ENCODE data around the gene ZNF302.
"Not testable (repeated sequence)": the region's sequence is repeated elsewhere in the genome, so short reads cannot be mapped to it uniquely, and the experiment has no call there.

The ZNF302 gene

DNA sequence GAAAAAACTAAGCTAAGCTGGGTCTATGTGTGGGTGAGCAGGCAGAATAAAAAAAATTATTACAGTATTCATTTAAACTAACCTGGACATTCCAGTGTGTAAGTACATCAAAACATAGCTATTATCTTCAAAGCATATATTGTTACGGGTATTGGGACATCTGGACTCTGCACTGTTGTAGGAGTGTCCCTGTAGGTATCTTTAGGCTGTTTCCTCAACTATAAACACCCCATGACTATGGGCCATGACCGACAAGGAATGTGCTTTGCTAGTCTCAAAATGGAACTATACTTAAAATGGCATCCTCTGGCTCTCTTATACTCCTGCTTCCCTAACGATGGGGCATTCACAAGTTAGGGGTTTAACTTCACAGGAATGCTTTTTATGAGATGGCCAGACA is 3.9 kb upstream of the ZNF302 start:
- no peak for DNase-seq

DNA sequence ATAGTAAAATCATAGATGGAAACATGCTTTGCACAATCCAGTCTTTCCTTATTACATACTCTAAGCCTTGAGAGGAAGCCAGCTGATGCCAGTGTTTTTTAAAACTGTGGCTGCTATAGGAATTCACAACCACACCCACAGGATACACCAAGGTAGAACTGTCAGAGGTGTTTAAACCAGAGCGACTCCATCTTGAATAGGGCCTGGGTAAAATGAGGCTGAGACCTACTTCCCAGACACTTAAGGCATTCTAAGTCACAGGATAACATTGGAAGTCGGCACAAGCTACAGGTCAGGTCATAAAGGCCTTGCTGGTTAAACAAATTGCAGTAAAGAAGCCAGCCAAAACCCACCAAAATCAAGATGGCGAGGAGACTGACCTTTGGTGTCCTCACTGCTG is 2.2 kb upstream of the ZNF302 start:
- no peak for DNase-seq

DNA sequence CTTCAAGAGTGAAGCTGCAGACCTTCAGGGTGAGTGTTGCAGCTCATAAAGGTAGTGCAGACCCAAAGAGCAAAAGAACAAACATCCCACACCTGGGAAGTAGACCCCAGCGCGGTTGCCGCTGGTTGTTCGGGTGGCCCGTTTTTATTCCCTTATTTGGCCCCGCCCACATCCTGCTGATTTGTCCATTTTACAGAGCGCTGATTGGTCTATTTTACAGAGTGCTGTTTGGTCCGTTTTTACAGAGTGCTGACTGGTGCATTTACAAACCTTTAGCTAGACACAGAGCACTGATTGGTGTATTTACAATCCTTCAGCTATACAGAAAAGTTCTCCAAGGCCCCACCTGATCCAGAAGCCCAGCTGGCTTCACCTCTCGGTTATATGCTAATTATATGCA is 1.6 kb upstream of the ZNF302 start:
- DNase-seq, result no peak

DNA sequence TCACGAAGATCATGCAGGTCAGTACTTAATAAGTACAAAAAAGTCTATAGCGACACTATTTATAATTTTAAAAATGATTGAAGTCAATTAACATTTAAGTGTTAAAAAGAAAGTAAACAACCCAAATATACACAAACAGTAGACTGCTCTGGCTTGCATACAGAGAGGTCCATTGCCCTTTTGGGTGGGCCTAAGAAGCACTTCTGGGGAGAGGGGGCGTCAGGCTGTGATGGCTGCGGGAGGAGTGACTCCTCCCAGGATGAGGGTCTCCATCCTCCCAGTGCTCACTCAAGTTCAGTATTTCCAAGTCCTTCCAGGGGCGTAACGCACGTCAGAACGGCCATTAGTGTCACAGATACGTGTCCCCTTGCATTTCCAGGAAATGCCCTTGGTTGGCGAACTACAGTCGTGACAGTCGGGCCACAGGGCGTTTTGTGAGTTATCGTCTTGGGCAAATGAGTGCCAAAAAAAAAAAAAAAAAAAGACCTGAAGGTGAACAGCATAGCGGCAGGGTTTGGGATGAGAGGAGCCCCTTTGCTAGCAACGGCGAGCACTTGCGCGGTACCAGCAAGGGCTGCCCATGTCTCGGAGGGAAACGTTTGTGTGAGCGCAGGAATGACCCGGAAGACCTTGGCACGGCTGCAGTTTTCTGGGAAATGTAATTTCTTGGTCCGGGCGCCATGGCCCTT is 637 bp upstream of the ZNF302 start, which contains the start of gene SCGB2B2:
Gene SCGB2B2, minus strand, starts transcription at position 463 of the 689 bp plus-strand sequence. CDS start 82,596 bp downstream, outside the sequence.
- peak; percentile 95 to 97 (median 97) for DNase-seq

DNA sequence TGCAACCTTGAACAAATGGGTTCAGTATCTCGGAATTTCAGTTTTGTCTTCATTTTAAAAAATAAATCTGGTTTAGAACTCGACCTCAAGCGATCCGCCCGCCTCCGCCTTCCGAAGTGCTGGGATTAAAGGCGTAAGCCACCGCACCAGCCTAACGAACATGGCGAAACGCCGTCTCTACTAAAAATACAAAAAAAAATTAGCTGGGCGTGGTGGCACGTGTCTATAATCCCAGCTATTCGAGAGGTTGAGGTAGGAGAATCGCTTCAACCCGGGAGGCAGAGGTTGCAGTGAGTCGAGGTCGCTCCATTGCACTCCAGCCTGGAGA is 571 bp downstream of the ZNF302 start:
- DNase-seq, result no peak

DNA sequence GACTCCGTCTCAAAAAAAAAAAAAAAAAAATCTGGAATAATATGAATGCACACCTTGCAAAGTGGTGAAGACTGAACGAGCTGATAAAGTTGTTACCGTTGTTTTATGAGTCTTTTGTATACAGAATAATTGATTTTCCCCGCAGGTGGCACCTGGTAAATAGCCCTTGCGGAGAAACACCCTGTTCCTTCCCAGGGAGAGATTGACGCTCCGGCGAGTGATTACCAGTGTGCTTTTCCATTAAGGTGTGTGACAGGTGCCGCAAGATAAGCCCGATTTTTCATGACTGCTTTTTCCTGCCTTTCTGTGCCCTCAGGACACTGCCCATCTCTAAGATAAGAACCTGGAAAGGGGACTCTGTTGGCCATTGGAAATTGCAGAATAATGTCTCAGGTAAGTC is 943 bp downstream of the ZNF302 start:
- peak; percentile 7 to 78 (median 44) for DNase-seq

DNA sequence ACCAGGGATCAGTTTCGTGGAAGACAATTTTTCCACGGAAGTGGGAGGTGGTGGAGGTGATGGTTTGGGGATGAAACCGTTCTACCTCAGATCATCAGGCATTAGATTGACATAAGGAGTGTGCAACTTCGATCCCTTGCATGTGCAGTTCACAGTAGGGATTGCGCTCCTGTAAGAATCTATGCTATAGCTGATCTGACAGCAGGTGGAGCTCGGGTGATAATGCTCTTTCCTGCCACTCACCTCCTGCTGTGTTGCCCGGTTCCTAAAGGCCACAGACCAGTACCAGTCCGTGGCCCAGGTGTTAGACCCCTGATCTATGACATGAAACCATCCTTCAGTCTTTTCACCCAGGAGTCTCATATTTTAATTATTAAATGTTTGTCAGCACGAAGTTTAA is 4.0 kb downstream of the ZNF302 start:
- no peak for DNase-seq

DNA sequence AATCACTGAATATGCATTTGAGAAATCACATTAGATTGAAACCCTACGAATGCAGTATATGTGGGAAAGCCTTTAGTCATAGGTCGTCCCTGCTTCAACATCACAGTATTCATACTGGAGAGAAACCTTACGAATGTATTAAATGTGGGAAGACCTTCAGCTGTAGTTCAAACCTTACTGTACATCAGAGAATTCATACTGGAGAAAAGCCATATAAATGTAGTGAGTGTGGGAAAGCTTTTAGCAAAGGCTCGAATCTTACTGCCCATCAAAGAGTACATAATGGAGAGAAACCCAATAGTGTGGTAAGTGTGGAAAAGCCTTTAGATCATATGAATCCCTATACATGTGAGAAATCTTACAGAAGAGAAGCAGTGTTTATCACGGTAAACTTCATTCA is 7.8 kb downstream of the ZNF302 start:
- DNase-seq, result not testable (repeated sequence)

DNA sequence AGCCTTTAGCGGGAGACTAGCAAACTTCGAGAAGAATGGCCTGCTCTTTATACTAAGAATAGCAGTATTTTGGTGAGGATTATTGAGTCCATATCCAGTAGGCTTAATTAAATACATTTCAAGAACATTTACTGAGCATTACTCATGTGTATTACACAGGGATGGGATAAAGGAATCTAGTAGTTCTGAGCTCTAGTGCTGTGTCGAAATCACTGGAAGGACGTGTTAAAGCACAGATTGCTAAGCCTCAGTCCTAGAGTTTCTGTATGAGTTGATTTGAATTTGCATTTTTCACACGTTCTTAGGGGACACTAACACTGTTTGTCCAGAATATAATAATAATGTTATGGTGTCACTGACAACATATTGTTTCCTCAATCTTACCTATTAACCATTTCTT is 9.0 kb downstream of the ZNF302 start:
- DNase-seq, result no peak

DNA sequence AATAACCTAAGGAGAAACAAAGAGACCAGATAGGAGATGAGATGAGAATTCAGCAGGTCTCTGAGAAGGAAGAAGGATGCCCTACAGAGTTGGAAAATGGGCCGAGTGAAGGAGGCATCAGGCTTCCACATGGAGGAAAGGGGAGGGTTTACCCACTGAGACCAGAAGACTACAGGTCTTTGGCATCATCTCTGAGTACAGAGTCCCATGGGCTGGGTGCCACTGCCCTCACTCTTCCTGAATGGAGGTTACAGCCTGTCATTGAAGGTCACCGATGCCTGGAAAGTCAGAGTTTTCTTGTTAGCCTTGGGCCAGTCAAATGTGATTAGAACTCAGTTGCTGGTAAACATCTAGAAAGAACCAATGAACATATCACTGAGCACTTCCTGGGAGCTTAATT is 9.9 kb downstream of the ZNF302 start:
- no peak for DNase-seq

DNA sequence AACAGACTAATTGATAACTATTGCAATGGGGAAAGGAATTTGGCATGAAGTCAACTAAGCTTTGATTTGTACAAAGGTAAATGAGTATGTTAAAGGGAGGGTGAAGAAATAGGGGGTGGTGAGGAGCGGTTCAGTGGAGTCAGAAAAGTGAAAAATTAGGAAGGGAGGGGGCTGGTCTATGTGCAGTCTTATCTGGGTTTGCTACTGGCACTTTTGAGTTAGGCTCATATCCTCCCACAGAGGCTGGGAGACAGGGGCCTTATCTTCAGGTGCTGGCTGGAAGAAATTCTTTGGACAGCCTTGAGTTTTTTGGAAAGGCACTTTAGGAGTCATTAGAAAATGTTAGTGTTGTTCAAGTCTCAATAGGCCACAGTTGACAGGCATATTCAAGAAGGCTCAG is 11.1 kb downstream of the ZNF302 start:
- no peak for DNase-seq

DNA sequence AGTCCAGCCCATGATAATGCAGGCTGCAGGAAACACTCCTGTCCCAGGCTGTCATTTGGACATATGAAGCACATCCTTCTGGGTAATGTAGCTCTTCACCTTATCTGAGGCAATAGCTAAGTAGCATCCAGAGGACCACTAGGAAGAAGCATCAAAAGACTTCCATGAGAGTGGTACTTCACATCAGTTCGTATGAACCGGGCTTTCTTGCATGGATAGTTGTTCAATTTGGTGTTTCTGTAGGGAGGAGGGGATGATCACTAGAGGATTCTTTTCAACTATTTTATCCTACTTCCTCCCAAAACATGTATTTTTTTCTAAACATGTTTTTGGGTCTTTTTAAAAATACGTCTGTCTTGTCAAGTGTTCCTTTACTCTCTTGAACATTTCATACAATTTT is 12.9 kb downstream of the ZNF302 start:
- DNase-seq, result no peak

DNA sequence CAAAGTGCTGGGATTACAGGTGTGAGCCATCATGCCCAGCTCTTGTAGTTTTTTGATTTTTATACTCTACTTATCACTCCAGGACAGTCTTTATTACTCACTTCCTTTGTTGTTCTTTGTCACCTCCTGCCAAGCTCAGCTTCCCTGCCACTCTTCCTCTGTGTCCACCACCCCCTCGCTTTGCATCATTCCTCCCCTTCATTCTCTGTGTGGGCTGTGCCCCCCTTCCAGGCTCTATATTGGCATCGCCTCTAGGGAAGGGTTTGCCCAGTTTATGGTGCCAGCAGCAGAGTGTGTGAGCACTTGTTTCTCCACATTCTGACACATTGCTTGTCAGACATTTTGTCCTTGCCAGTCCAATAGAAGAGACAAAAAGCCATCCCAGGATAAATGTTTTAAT is 15.1 kb downstream of the ZNF302 start:
- no peak for DNase-seq

DNA sequence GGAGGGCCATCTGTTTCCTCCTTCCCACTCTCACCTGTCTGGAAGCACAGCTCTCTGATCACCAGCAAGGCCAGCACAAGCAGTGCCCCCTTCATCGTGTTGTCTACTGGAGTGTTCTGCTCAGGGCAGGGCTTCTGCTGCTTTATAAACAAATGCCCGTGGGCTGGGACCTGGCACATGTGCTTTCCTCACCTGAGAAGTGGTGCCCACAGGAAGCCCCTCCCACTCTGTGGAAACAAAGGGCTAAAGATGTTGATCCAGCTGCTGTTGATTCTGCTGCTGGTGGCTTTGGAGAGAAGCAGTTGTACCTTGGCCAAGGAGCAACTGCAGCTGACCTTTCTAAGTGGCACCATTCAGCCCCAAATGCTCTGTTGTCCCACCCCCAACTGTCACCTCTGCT is 30.2 kb downstream of the ZNF302 start:
- peak in 1 of 3 experiments; percentile 24 for DNase-seq

DNA sequence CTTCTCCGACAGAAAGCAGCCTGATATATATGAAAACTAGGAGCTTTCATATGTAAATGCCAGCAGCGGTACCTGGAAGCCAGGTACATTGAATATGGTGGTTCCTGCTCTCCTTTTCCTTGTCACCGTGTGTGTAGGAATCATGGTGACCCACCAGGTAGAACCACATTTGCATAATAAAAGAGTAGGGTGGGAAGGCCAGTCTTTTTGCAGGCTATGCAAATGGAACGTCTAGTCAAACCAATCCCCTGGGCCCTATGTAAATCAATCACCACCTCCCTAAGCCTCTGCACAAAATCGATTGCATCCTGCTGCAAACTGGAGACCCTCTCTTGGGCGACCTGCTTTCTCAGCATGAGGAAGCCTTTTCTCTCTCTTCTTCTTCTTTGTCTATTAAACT is 34.4 kb downstream of the ZNF302 start:
- DNase-seq, result no peak

DNA sequence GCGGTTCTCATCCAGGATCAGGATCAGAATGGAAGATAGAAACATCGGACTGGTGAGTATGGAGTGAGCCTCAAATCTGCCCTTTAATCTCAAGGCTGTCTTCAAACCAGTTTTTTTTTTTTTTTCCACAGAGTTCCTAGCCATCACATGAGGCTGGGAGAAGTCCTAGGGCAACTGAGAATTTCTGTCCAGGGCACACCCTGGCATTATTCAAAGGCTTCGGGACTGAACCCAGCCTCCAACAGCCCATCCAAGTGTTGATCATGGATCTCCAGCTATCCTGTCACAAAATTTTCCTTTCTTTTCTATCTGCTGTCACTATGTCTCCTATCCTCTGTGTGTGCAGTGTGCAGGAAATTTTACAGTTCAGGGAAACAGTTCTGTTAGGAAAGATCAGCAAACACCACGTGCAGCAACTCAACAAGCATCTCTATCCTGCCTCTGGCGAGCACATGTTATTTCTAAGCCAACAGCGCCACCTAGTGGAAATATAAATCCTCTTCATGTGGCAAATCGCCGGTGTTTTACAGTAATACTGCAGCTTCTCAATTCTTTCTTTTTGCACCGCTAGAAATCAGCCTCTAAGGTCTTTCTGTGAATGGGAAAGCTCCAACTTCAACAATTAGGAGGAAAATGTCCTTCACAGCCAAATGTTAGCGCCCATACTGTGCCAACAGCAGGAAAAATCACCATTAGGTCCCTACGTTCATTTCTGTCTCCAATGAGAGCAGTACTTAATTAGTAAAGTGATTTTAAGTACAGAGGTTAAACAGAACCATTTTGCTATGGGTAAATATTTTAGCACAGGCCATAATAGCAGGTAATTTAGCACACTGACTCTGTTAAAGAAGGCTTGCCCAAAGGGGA is 35.1 kb downstream of the ZNF302 start:
- DNase-seq, result peak; percentile 47 to 87 (median 73)

DNA sequence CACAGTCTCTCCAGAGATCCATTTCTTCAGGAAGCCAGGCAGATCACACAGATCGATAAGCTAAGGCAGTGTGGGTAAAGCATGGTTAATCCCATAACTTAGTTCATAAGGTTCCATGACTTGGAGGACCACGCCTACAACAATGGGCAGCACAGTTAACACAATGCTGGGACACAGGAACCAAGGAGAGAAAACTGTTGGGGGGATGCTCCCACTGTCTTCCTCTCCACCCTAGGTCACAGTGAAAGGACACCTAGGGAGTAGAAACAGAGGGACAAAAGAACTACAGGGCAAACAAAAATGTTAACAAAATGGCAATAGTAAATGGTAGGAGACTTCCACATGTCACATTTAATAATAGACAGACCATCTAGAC is 35.8 kb downstream of the ZNF302 start:
- DNase-seq, result peak in 1 of 3 experiments; percentile 4

DNA sequence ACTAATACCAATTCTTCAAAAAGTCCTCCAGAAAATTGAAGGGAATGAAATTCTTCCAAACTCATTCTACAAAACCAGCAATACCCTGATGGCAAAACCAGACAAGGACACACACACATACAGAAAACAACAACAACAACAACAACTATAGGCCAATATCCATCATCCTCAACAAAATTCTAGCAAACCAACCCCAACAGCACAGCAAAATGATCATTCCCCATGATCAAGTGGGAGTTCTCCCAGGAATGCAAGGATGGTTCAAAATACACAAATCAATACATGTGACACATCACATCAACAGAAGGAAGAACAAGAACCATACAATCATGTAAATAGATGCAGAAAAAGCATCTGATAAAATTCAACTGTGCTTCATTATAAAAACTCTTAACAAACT is 37.9 kb downstream of the ZNF302 start:
- DNase-seq, result no peak

DNA sequence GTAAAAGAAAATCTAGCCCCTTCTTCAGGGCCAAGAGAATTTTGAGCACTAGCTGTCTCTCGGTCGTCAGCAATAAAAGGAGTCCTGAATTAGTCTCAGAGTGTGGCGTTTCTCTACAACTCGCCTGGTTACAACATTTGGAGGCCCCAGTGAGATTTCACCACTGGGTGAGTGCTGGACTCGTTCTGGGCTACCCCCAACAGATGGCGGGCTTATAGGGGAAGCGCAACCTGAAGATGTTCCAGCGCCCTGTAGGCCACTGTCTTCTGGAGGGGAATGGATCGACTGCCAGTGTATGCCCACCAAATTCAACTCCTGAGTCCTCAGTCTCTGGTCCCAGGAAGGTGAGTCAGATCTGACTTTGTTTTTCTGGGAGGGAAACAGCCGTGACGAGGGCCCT is 44.9 kb downstream of the ZNF302 start:
- no peak for DNase-seq

DNA sequence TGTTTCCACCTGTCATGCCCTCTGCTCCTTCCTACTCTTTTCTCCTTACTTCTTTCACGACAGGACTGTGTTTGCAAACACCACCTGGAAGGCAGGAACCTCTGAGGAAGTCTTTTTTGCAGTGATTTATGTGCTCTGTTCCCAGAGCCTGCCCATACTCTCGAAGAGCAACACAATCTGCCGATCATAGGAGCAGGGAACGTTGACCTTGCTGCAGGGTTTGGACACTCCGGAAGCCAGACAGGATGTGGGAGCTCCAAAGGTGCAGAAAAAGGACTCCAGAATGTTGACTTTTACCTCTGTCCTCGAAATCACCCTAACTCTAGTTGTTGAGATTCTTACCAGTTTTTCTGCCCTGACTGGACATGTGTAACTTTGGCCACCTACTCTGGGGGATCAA is 47.9 kb downstream of the ZNF302 start:
- DNase-seq, result no peak

DNA sequence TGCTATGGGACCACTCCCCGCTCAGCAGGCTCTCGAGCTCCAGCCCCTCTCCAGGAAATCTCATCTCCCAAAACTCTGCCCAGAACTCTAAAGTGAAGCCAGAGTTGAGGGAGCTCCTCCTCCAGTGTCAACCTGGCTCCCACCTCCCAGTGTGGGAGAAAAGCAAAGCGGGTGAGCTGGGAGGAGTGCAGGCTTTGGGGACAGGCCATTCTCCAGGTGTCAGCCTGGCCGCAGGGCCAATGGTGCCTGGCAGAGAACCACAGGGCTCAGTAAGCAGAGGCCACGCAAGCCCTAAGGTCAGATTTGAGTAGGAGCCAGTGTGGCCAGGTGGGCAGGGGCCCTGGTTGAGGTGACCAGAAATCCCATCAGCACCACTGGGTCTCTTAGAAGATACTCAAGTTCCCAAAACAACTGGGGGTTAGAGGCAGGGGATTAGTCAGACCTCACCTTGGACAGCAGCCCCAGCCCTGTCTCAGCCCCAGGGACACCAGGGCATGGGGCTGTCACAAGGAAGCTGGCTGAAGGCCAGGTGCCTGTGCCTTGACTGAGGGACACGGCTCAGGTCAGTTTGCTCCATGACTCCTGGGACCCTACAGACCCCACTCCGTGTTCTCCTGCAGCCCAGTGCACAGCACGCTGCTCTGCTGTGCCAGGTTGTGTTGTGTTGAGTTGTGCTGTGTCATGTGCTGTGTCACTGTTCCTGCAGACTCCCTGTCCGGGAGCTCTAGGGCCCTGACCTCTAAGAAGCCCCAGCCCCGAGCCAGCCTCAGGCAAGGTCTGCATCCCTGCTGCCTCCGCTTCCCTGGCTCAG is 53.7 kb downstream of the ZNF302 start:
- DNase-seq, result no peak

DNA sequence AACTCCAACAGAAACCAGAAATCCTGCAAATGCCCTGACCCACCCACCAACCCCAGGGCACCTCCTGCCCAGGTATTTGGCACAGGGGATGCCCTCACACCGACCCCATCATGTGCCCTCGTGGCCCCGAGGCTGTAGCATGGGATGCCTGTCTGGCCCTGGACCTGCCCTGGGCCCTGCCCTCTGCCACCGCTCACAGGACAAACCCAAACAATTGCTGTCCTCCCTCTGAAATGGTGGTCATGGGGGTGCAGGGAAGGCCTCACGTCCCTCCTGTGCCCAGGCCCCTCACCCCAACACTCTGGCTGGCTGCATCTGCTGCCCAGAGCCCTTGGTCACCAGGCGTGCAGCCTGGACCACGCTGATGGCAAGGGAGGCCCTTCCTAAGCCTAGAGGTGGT is 54.5 kb downstream of the ZNF302 start:
- DNase-seq, result no peak

DNA sequence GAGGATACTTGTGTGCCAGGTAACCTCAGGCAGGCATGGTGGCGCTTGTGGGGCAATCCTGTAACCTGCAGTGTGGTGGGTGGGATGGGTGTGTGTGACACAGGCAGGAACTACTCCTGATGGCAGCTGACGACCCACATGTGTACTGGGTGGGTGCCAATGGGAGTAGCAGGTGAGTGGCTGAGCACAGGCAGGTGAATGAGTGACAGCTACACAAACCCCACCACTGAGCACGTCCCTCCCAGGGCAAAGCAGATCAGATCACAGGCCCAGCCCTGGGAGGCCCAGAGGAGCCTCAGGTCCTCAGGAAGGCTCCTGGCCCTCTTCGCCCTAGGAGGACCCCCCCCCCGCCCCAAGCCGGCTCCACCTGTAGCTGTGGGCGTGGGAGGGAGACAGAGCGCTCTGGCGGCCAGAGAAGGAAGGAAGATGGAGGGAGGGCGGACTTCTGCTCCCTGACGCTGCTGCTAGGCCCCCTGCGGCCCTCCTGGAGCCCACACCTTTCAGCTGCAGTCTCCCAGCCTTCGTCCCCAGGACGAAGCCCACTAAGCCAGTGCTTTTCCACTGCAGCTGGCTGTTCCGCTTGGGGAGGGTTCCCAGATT is 55.2 kb downstream of the ZNF302 start:
- DNase-seq, result peak in 1 of 3 experiments; percentile 30

All from NCI-H1417 (cell line).